ENCODE results near the gene NFIA.
"Not testable (repeated sequence)": the region's sequence is repeated elsewhere in the genome, so short reads cannot be mapped to it uniquely, and the experiment has no call there.

The NFIA gene

DNA sequence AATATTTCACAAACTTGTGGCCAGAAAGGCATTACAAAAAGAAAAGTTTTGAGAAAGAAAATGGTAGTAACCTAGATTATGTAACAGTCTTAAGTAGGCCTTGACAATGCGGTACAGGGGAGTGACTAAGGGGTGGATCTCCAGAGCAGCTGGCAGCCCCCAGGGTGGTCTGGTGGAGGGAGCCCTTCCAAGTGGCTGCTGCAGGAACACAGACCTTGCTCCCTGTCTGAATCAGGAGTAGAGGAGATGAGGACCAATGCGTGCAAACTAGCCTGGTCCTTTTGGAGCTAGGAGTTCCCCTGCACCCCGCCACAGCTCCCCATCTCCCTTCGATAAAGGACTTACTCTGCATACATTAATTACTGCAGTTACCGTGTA, 189.0 kb downstream of the NFIA start:
- DNase-seq (ENCODE audit: low spot score), result no peak

DNA sequence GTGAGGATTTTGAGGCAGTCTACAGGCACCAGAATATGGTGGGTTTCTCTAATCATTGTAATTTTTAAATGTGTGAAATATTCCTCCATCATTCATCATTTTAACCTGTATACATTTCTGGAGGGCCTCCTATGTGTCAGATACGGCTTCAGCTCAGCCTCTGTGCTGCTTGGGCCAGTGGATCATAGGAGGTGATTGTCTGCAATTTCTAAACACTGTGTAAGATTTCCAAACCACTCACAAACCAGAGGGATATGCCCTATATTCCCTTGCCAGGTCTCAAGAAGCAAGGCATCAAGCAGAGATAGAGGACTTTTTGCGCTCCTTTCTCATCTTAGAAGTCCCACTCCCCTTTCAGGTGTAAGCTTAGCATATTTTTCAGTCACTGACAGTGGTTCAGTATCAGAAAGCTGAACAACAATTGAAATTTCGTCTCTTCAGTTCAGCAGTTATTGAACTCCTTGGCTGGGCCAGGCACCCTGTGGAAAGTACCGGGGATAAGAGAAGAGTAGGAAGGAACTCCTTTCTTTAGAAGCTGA, 190.9 kb downstream of the NFIA start:
- DNase-seq (ENCODE audit: low spot score), result no peak

DNA sequence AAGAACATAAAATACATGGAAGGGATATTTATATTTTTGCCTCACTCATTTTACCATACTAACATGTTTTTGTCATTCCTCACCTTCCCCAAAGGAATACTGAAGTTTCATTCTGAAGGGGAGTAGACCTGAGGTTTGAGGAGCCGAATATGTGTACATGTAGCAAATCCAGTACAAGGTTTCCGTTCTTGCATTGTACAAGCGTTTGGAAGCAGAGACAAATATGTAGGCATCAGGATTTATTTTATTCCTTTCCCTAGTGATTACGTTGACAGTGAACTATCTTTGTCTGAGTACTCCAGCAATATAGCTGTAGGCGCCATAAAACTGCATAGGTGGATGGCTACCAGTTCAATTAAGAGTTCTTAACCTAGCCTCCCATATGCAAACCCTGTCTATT, 191.5 kb downstream of the NFIA start:
- no peak for DNase-seq (ENCODE audit: low spot score)

DNA sequence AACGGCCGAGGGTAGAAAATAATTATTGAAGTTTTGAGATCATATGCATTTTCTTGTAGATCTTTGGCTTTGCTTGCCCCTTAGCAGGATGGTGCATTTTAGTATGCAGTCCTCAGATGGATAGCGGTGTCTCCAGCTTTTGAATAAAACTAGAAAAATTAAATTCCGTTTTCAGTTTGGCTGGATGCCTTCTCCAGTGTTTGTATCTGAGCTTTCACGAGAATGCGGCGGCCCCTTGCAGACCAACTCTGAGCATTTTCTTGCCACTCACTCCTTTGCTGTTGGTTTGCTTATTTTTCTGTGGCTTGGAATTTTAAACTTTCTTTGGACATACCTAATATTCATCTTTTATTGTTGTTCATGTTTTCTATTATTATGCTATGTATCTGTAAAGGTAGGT, 192.6 kb downstream of the NFIA start:
- DNase-seq (ENCODE audit: low spot score), result no peak

DNA sequence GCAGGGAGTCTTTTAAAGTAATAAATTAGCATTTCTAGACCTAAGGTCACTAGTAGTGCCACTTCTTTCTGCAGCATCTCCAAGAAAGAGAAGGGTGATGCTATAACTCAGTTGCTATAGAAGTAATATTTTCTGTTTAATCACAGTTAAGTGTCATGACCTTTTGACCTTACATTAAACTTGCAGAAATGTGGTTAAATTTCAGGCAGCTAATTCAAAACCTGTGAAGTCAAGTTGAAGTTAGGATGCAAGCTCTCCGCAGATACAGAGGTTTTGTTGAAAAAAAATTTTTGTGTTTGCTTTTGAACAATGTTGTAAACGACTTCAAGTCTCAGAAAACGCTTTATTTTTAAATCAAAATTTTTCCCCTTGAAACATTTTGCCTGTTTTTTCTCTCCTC, 193.9 kb downstream of the NFIA start:
- no peak for DNase-seq (ENCODE audit: low spot score)

DNA sequence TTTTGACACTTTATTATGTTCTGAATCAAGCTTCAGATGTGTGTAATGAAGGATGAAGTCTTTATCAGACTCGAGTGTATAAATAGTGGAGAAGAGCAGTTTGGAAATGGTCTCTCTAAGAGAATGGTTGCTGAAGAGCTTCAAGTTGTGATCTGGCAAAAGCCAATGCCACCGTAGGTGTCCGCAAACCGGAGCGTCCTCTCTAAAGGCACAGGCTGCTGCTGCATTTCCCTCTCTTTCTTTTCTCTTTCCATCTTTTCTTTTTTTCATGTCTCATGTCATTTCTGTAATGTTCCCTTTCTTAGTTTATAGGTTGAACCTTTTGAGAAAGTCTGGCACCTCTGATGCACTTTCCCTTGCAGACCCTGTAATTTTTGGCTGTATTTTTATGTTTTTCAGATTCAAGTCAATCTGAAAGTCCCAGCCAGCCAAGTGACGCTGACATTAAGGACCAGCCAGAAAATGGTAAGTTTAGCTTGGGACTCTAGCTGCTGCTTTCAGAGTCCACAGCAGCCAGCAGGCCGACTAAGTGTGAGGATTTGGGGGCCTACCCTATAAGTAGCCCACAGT, 194.8 kb downstream of the NFIA start:
- no peak for DNase-seq (ENCODE audit: low spot score)

DNA sequence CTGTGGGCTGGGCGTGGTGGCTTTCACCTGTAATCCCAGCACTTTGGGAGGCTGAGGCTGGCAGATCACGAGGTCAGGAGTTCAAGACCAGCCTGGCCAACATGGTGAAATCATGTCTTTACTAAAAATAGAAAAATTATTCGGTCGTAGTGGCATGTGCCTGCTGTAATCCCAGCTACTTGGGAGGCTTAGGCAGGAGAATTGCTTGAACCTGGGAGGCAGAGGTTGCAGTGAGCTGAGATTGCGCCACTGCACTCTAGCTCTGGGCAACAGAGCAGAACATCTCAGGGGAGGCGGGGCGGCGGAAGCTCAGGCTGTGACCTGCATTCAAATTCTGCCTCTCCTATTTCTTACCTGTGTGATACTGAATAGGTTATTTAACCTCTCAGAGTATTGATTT, 196.1 kb downstream of the NFIA start:
- DNase-seq (ENCODE audit: low spot score), result not testable (repeated sequence)

DNA sequence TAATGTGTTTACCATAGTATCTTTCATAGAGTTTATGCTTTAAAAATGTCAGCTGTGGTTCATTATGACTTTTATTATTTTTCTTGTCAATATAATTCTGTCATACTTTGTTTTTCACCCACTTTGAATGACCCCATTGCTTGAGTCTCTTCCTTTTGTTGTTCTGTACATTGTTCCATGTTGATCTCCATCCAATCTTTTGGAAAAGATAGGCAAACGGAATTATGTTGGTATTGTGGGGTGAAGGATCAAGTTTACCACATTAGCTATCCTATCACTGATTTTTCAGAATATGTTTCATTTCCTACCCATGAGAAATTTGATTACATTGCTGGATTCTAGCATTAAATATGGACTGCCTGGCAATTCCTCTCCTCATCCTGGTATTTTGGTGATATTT, 196.6 kb downstream of the NFIA start:
- DNase-seq (ENCODE audit: low spot score), result no peak

DNA sequence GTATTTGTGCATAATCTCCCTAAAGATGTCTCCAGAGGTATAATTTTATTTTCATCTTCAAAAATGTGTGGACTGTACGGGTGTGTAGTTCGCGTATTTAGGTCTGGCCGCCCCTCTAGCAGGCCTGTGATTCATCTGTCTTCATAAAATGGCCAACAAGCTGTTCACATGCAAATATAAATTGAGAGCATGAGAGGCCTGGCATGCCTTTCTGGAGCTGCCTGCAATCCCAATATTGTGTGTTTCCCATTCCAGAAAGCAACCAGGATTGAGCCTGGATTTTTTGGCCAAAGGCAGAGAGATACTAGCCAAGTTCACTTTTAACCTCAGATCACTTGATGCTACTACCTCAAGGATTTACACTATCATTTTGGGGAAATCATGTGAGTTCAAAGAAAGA, 197.2 kb downstream of the NFIA start:
- DNase-seq (ENCODE audit: low spot score), result no peak

DNA sequence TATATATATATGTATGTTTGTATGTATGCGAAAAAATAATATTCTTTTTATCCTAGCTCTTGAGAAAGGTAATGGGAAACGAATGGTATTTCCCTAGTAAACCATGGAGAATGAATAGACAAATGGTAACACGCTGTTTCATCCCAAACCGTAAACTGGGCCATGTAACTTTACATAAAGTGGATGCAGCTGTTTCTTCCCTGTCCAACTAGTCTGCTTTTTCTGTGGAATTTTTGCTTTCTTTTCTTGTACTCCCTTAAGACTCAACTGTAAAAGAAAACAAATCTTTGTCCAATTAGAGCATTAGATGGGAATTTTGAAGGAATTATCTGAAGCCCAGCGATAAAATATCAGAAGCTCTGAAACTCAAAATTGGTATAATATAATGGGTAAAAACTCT, 198.1 kb downstream of the NFIA start:
- DNase-seq (ENCODE audit: low spot score), result no peak

DNA sequence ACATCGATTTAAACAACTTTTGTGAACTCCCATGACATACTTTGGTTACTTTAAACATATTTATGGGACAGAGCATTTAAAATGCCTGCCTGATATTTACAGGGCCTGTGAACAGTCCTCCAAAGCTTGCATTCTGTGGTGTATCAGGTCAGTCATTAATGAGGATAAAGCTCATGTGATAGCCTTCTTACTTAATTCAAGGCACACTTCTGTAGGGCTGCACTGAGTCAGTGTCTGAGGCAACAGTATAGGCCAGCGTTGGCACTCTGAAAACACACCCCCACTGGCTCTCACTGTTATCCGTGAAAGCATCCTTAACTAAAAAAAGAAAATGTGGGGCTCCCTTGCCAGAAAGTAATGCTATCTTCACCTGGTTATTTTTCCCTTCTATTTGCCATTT, 200.0 kb downstream of the NFIA start:
- no peak for DNase-seq (ENCODE audit: low spot score)

DNA sequence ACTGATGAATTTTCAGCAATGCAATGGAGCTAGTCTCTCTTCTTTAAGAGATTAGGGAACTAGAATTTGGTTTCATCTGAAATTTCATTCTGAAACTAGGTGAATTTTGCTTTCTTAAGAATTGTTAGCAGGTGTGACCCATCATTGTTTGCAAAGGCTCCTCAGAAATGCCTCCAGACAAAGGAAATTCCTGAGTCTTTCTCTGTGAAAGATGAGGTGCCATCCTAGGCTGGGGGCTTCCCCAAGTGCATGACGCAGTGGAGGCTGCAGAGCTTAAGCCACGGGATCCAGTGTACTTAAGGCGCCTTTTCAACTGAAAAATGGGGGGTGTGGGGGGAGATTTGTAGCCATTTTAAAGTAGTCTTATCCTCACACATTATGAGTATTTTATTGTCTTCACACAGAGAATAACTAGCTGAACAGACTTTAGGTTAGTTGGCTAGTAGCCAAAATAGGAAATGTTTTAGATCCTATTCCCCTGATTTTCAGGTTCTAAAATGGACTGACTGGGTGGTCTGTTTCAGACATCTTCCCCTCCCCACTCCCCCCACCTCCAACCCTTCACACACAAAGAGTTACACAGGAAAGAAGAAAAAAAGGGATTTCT, 202.0 kb downstream of the NFIA start:
- no peak for DNase-seq (ENCODE audit: low spot score)

DNA sequence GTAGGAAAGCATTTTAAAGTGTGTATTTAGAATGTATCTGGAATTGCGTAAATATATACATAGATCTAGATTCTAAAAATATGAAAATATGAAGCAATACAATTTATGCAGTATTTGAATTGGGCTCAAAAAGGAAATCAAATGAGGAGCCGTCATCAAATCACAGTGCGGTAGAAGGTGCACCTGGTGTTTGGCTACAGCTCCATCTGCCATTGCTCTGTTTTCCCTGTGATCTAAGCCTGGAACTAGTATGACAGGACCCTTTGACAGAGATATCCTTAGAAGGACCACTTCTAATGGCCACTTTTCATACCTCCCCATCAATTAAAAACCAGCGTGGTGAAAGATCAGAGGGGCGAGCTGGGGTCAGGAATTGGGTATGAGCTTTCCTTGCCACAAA, 202.6 kb downstream of the NFIA start:
- DNase-seq (ENCODE audit: low spot score), result no peak

DNA sequence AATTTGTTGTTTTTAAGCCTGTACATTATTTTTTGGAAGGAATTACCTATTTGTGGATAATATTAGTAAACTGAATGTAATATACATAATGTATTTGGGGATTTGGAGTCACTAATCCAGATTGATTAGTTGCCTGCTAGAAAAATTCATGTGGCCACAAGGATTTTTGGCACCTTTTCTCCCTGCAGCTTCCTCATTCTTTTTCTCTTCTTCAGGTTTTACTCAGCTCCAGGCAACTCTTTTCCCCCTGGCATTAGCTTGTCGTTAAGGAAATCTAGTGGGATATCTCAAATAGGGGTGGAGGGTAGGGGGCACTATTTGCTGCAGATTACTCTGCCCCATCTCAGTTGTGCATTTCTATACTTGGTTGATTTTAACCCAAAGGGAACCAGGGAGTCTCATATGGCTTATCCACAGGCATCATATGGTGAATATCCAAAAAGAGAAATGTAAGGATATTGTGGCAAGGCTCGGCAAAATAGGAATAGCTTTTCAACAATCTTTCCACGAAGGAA, 203.1 kb downstream of the NFIA start:
- DNase-seq (ENCODE audit: low spot score), result no peak

DNA sequence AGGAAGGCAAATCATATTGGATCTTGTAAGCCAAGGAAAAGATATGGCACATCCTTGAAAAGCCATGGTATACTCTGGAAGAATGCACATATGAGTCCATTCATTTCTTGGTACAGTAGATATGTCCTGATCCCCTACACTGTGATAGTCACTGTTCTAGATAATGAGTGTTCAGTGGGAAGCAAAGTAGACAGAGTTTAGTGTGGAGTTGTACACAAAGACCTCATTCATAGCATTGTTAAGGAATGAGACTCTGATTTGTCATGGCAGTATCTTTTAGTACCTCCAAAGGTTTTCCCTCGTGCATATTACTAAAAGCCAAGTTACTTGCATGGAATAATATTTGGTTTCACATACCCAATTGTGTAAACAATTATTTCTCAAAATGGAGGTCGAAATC, 204.7 kb downstream of the NFIA start:
- DNase-seq (ENCODE audit: low spot score), result no peak

DNA sequence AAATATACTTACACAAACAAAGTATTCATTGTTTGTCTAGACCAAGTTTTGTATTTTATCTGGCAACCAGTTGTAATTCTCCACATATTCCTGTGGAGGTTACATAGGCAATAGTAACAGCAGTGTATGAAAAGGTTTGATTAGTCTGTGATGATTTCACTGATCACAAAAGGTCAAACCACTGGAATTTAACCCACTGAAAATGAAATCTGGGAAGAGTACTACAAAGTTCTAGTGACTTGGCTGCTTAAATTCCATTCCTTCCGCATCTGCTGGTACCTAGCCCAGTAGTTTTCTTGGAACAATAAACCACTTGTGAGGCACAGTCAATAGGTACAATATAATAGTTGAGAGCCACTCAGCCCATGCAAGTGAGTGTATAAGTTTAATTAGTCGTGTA, 205.4 kb downstream of the NFIA start:
- DNase-seq (ENCODE audit: low spot score), result no peak

DNA sequence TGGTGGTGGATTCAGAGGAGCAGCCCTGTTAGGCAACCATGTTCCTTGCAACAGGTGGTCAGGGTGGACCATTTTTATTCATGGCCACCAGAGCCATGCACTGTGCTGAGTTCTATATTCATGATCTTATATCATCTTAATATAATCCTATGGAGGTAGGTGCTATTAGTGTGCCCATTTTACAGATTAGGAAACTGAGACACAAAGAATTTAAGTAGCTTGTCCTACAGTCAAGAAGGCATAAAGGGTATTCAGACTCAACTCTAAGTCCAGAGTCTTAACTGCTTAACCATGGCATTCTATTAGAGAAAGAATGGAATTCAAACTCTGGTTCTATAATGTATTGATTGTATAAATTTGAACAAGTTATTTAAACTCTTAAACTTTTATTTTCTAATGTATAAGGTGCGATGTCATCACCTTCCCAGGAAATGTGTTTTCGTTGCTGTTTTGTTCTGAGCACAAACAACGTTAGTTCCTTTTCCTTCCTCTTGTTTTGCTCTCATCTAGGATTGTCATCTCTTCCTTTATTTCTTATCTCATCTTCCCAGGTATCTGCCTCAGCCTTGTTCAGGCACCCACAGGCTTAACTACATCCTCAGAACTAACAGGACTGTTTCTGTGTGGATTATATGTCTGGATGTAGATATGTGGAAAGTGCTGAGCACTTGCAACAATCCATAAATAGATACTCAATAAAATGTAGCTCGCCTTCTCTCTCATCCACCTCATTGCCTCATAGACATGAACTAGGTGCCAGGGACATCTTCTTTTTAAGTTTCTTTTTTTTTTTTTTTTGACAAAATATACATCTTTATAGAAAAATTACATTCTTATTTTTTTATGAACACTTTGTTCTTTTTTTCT, 207.1 kb downstream of the NFIA start:
- DNase-seq (ENCODE audit: low spot score), result no peak

DNA sequence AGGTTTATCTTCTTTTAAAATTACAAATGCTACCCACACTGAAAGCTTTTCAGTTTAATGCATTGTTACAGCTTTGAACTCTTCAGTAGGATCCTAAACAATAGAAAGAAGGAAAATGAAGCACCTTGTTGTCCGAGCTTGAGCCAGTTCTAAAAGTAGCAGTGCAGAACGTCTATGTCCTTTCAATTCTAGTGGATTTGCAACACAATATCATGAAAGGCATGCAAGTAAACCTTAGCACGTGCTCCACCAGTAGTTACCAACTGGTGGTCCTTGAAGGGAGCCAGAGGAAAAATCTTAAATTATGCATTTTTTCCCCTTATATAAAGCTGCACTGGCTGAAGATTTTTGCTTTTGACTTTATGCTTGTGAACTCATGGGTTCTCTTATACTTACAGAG, 208.2 kb downstream of the NFIA start:
- DNase-seq (ENCODE audit: low spot score), result no peak

DNA sequence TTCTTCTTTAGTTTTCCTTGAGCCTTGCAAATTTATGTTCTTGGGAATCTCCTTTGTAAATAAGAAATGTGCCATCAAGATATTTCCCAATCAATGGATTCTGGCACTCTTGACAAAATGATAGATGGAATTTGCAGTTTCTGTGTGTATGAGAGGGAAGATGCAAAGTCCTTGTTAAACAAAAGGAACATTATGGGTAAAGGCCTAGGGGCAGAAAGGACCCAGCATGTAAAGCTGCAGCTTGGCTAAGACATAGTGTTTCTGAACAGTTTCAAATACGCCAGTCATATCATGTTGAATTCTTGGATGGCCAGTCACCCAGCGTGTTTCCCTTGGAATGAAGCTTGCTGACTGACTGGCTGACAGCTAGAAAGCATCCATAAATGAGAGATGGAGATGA, 210.8 kb downstream of the NFIA start:
- no peak for DNase-seq (ENCODE audit: low spot score)

DNA sequence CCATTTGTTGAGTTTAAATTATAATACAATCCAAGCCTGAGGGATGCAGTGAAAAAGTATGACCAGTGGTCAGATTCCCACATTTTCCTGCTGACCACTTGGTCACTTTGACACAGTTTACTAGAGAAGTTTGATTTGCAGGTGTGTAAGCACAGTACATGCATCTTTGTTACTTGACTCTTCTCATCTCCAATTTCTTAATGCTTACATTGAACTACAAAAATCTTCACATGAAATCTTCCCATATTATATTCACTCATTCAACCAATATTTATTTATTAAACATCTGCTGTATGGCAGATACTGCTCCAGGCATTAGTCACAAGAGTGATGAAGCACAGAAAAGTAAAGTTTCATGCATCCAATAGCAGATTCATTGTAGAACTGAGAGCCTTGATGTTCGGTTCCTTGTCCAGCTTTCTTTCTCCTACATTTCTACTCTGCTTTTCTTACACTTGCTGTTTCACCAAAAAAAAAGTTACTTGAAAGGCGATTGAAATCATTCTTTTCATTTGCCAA, 211.7 kb downstream of the NFIA start:
- DNase-seq (ENCODE audit: low spot score), result no peak

DNA sequence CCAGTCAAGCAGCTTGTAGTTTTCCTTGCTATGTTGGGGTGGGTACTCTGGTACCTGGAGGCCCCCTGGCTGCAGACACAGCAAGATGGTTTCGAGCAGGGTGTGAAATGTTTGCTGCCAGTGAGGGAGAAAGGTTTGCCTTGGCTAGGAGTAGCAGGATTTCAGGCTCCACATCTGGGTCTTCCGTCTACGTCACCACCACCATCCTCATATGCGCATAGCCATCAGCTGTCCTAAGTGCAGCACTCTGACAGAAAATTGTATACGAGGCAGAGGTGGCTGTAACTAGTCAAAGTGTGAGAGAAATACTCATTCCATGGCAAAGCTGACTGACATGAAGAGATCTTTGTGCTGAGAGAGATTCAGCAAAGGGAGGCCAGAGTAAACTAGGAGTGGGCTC, 212.6 kb downstream of the NFIA start:
- no peak for DNase-seq (ENCODE audit: low spot score)

DNA sequence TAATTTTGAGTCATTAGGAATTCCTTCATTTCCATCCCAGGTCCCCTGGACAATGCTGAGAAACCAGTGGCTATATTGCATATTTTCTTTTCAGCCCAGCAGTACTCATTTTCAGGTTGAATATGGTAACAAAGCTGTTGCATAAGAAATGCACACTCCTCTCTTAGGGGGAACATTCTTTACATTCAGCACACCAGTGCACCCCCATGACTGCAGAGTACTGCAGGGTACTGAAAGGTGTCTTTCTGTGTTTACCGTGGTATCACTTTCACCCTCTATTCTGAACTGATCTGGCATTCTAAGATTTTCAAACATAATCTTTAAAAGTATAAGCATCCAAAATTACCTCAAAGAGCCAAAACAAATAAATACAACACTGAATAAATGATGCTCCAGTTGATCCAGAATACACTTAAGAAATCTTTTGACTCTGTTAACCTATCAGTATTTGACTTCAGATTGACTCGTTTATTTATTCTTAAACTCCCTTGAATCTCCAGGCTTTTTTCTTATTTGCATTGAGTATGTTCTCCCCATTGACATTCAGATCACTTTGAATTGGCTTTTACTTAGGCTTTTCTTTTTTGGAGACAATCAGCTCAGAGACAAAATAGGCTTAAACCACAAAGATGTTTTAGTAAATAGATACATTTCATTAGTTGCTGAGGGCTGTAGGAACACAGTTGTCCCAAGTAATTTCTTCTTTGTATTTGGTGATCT, 213.6 kb downstream of the NFIA start:
- no peak for DNase-seq (ENCODE audit: low spot score)

Measured in hematopoietic multipotent progenitor cell treated with erythropoietin and hydrocortisone succinate and interleukin-3 and kit ligand, for 17 days (in vitro differentiated cells).